Fibroblast of peridontal ligament (primary cell): ENCODE results near the gene ABCA13.

Source experiments
- DNase-seq: peaks from one replicate; pipeline ENCODE4 v3.0.0-alpha.2; 2010; ENCODE audit errors: extremely low read depth

The ABCA13 gene

GRCh38 chr7:48380921-48381320 lies 209.7 kb downstream of the ABCA13 start:
- no peak for DNase-seq

- no peak for DNase-seq
Measured at GRCh38 chr7:48381571-48381970, 210.3 kb downstream of the ABCA13 start.

DNA sequence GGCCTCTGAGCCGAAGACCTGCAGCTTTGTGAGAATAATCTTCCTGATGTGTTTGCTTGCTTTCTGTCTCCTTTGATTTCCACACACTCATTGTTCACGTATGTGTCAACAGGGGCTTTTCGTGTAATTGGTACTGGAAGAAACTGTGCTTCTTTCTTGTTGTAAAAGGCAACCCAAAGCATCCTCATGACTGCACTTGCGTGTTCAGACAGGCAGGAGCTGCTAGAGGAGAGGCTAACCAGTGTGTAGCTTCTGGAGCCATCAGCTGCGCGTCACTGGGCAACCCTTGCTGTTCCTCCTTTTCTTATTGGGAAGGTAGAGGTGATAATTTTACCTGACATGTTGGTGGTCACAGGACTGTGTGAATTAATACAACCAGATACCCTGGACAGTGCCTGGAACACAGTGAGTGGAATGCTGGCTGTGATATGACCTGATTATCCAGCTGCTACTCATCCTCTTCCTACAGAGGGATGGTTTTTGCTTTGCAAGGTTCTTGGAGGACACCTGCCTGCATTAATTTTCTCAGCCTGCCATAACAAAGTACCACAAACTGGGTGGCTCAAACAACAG lies 213.0 kb downstream of the ABCA13 start:
- DNase-seq: no peak

DNA sequence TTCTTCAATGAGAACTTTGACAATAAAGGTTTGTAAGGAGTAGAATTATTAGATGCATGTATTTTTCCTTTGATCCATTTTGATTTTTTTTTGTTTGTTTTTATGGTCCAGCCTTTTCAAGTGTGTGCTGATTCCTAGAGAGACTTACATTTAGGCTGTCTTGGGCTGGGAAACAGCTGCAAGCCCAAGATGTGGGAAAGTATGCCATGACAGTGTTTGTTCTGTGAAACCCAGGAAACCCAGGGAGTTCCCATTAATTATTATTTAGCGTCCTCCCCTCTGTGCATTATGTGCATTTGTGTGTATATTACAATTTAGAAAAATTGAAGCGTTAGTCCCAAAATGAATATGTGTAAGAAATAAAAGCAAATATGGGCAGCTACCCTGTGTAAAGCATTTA lies 216.7 kb downstream of the ABCA13 start:
- DNase-seq: no peak

DNA sequence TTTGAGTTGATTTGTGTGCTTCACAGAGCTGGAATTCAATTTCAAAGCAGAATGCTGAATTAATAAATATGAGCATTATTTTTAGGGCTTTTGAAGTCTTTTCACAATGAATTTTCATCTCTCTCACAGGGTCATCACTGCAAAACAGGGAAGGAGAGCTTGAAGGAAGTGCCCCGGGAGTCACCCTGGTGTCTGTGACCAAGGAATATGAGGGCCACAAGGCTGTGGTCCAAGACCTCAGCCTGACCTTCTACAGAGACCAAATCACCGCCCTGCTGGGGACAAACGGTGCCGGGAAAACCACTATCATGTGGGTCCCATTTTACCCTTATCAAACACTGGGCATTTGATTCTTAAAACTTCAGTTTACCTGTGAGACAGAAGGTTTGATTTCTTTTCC lies 217.7 kb downstream of the ABCA13 start:
- no peak for DNase-seq

- peak; percentile 4 for DNase-seq
Measured at GRCh38 chr7:48389977-48390376, 218.7 kb downstream of the ABCA13 start.

GRCh38 chr7:48390388-48391327 lies 219.4 kb downstream of the ABCA13 start:
- DNase-seq: no peak

- no peak for DNase-seq
Measured at GRCh38 chr7:48398191-48398590, 226.9 kb downstream of the ABCA13 start.

- DNase-seq: no peak
Measured at GRCh38 chr7:48402721-48403120, 231.5 kb downstream of the ABCA13 start.

GRCh38 chr7:48408731-48409130 lies 237.5 kb downstream of the ABCA13 start:
- DNase-seq: no peak

DNA sequence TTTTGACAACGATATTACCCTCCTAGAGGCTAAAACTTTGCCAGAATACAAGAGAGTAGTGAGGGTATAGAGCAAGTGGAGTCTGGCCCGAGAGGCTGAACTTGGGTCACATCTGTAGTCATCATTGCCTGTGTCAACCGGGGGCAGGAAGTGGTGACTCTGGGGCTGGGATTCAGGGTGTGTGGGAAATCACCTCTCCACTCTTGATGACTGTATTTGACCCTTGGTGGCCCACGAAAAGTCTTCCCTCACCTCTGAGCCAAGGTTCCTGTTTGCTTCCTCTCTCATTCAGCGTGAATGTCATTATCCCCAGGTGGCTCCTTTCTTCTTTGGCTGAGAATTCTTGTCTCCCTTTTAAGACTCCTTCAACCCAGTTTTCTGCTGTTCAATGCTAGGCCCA lies 240.4 kb downstream of the ABCA13 start:
- no peak for DNase-seq

DNA sequence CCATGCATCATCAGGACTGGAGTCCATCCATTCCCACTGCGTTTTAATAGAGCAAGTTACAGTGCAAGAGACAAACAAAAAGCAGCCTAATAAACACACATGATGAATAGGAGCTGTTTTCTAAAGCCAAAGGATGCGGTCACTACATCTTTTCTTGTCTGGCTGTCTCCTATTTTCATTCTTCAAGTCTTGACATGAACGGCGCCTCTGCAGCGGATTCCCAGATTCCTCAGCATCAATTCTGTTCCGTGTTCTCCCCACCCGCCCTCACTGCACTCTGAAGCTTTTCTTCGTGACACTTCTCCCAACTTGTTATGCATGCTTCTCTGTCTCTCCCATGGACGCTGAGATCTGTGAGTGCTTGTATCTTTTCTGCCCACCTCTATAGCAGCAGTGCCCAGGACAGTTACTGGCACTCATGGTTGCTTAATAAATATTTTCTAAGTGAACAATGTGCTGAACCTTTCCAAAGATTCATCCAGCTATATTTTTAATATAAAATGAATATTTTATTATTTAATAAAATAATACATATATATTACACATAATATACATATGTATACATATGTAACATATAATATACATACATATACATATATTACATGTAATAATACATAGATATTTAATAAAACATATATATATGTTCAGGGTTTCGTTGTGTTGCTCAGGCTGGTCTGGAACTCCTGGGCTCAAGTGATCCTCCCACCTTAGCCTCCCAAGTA lies 242.9 kb downstream of the ABCA13 start:
- no peak for DNase-seq

DNA sequence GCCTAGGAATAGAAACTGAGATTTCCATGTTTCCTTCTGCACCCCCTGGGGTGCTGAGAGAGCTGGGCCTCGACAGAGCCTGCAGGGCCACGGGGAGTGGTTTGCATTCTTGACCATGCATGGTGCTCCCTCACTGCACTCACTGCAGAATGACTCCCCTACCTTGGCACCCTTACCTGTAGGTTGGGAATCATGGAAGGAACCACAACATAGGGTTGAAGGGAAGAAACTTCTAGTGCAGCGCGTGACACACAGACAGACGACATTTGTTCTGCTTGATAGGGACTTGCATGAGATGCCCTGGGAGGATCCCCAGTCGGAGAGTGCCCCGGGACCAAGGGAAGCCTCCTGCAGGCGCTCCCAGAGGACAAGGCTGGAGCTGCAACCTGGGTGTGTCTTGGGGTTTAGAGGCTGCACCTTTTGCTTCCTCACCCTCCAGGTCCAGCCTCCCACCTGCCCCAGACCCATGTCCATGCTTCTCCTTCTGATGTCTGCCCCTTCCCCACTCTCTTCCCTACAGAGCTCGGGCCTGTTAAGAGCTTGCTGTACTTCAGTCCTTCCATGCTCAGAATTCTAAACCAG lies 245.2 kb downstream of the ABCA13 start:
- DNase-seq: no peak

GRCh38 chr7:48419401-48419800 lies 248.1 kb downstream of the ABCA13 start:
- no peak for DNase-seq

- DNase-seq: no peak
Measured at GRCh38 chr7:48420206-48420605, 248.9 kb downstream of the ABCA13 start.

DNA sequence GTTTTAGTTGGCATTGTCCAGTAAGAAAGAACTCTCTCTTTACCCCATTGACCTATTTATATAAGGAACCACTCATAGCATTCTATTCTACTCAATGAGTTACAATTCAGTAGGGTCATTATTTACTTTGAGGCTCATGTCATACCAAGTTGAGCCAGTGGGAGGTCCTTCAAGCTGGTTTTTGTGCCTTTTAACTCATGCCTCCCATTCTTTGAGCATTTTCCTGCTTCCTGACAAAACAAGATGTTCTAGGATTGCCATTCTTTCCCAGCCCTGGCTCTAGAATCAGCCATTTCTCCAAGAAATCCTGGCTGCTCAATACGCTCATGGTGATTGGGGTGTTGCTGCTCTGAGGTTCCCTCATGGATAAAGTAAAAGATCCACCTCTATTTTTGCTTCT lies 250.1 kb downstream of the ABCA13 start:
- no peak for DNase-seq

DNA sequence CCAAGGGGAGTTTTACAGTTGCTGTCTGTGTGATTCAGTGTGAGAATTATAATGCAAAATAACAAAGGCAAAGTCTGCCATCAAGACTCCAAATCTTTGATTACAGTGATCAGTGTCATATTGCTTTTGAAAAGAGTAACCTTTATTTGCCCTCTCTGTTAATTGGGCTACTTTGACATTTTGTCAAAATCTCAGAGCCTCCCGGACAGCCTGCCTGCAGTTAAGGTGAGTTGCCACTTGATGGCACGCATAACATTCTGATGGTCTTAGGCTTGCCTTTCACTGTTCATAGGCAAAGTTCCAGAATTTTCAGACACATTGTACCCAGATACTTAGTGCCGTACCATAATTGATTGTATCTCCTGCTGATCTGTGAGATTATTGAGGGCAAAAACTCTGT lies 253.5 kb downstream of the ABCA13 start:
- no peak for DNase-seq

- DNase-seq: no peak
Measured at GRCh38 chr7:48426331-48426965, 255.2 kb downstream of the ABCA13 start.

DNA sequence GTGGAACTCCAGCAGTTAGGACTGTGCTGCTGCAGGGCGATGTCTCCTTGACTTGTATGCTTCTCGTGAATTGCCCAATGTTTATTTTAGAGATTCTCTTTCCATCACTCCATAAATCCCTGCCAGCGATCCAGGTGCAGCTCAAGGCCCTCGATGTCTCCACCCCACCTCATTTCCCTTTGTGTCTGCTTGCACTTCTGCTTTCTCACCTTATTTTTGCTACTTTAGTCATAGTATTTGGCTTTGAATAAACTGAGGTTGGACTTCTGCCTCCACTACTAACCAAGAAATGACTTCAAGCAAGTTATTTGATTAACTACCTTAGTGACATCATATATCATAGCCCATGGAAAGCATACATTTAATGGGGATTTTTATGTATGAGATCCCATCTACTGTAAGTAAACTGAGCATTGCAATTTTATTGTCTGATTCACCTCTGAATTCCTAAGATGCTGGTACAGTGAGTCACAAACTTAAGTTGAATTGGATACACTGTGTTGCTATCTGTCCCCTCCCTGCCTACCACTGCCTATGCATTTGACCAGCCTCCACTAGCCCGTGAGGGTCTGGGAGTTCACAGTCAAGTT lies 255.8 kb downstream of the ABCA13 start:
- no peak for DNase-seq

- DNase-seq: no peak
Measured at GRCh38 chr7:48427671-48428070, 256.4 kb downstream of the ABCA13 start.

- DNase-seq: no peak
Measured at GRCh38 chr7:48428091-48428684, 256.9 kb downstream of the ABCA13 start.
